Upper lobe of left lung (tissue), 6 donors: Measurements from ENCODE around the gene ACTL7B. TPM values are rescaled to one million over a fixed set of nuclear protein-coding genes. Genes with fewer than 3 reads are reported as not detected.

Experiments
- ATAC-seq, 2 donors: fragments of 200-7000 bp; cut with Tn5 transposase; one replicate each; pipeline ENCODE4 v1.9.1; 2022; ENCODE audit warnings: mild to moderate bottlenecking in 2 of 2, moderate library complexity in 2 of 2; ENCODE audit not compliant: low FRiP score in 2 of 2
- DNase-seq, 2 donors: peaks; one replicate each; pipeline ENCODE4 v3.0.0-alpha.2; 2019 to 2020
- H3K27ac ChIP-seq, 4 donors: fragments of 200-600 bp; sonication (generic); one replicate each; pipeline ENCODE4 v1.5.1; 2016 to 2019
- H3K27me3 ChIP-seq, 4 donors: fragments of 200-600 bp; sonication (generic); one replicate each; pipeline ENCODE4 v1.5.1; 2017 to 2019
- H3K36me3 ChIP-seq, 4 donors: fragments of 200-600 bp; sonication (generic); one replicate each; pipeline ENCODE4 v1.5.1; 2016 to 2019
- H3K4me1 ChIP-seq, 4 donors: fragments of 200-600 bp; sonication (generic); one replicate each; pipeline ENCODE4 v1.5.1; 2018 to 2019
- H3K4me3 ChIP-seq, 4 donors: fragments of 200-600 bp; sonication (generic); one replicate each; pipeline ENCODE4 v1.5.1; 2017 to 2019; ENCODE audit warnings: mild to moderate bottlenecking in 2 of 4, moderate library complexity in 1 of 4
- H3K9me3 ChIP-seq, 4 donors: fragments of 200-600 bp; sonication (generic); one replicate each; pipeline ENCODE4 v1.5.1; 2018 to 2019
- EP300 ChIP-seq, 4 donors: sonication (generic); formaldehyde crosslinking; IDR thresholded peaks; one replicate each; pipeline ENCODE4 v1.5.1; 2017; ENCODE audit warnings: antibody characterized with exemption in 4 of 4, control low read depth in 2 of 4
- POLR2A ChIP-seq, 4 donors: fragments of 450-650 bp; IDR thresholded peaks; one replicate each; pipeline ENCODE4 v1.5.1; 2016 to 2017; ENCODE audit warnings: antibody characterized with exemption in 4 of 4, mild to moderate bottlenecking in 2 of 4
- POLR2AphosphoS5 ChIP-seq, 2 donors: sonication (generic); formaldehyde crosslinking; IDR thresholded peaks; one replicate each; pipeline ENCODE4 v1.5.1; 2017; ENCODE audit warnings: antibody characterized with exemption in 2 of 2
- WGBS, 2 donors: methylation state at CpG; one replicate each; pipeline ENCODE4 v1.1.5; 2017 to 2018; 5-methylcytosine and 5-hydroxymethylcytosine counted together
- total RNA-seq, 6 donors: library from RNA; depleted of rRNA in 4 of 6; stranded (reverse); fragments of >200 nt in 4 of 6; gene quantifications; one replicate each; pipeline versions ENCODE4 v1.1.0 to v1.2.1, GENCODE V29; 2016 to 2021
- TF ChIP-seq, protein P1 (sequence below), 6 experiments: fragments of 450-650 bp in 4 of 6; fragments of 200-600 bp in 2 of 6; sonication (generic) in 2 of 6; IDR thresholded peaks; one replicate each; pipeline ENCODE4 v1.5.1; 2016 to 2019; ENCODE audit warnings: antibody characterized with exemption in 6 of 6
- donor health status: DM: no; HTN: no; CAD: no; lungs with moderate emphysema.
- donor health status: DM: no; HTN: yes; CAD: no; lungs with severe emphysema.

The ACTL7B gene
- total RNA-seq, 6 donors from 2014 or later: 0.30 TPM; not detected in 5

DNA sequence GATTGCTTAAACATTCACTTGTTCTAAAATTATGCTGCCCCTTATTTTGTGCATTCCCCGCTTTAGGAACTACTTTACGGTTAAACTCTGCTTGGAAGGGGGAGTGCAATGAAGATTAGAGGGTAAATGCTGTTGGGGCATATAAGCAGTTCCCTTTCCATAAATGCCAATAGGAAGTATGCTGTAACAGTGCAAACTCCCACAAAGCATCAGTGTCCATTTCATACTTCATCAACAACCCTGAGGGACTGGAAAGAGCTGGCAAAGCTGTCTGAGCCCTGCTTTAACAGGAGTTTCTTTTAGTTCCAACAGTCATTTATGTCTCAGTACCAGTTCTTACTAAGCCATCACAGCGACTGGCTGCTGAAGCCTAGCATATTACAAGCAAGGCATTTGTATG, 8.1 kb upstream of the ACTL7B start:
- H3K27me3 ChIP-seq: no peaks in the 10 kb centered on the region
- TF ChIP-seq POLR2AphosphoS5 (IDR thresholded peaks at IDR 0.05): no peak
- TF ChIP-seq, protein P1, sequence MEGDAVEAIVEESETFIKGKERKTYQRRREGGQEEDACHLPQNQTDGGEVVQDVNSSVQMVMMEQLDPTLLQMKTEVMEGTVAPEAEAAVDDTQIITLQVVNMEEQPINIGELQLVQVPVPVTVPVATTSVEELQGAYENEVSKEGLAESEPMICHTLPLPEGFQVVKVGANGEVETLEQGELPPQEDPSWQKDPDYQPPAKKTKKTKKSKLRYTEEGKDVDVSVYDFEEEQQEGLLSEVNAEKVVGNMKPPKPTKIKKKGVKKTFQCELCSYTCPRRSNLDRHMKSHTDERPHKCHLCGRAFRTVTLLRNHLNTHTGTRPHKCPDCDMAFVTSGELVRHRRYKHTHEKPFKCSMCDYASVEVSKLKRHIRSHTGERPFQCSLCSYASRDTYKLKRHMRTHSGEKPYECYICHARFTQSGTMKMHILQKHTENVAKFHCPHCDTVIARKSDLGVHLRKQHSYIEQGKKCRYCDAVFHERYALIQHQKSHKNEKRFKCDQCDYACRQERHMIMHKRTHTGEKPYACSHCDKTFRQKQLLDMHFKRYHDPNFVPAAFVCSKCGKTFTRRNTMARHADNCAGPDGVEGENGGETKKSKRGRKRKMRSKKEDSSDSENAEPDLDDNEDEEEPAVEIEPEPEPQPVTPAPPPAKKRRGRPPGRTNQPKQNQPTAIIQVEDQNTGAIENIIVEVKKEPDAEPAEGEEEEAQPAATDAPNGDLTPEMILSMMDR (IDR thresholded peaks at IDR 0.05): no peak
- no peak for TF ChIP-seq POLR2A (IDR thresholded peaks at IDR 0.05)
- no peak for TF ChIP-seq EP300 (IDR thresholded peaks at IDR 0.05)
- peaks cover 0 to 8% (median 3%) of the 10 kb centered on the region in 4 donors for H3K36me3 ChIP-seq
- DNase-seq (no peak), ATAC-seq (no peak)
- H3K9me3 ChIP-seq: no peaks in the 10 kb centered on the region
- no peak overlapping the region for H3K4me3 ChIP-seq
- WGBS, 2 donors: 82 to 95% methylated on average over 3 of the region's 3 CpGs
- H3K4me1 ChIP-seq: no peaks in the 10 kb centered on the region
- no peak overlapping the region for H3K27ac ChIP-seq

GRCh38 chr9:108861997-108862396, 6.2 kb upstream of the ACTL7B start, which contains the start of gene ACTL7A:
Gene ACTL7A (plus strand): TSS chr9:108862266. CDS start chr9:108862323, 57 bp downstream.
- Histone ChIP-seq H3K4me1 (no peaks in the 10 kb centered on the region), H3K27ac (peak within 1 kb of the TSS in 2 of 4 donors; percentile 26 to 61), H3K9me3 (no peaks in the 10 kb centered on the region), H3K36me3 (no peaks in the 10 kb centered on the region), H3K27me3 (no peaks in the 10 kb centered on the region), H3K4me3 (no peak within 1 kb of the TSS)
- WGBS, 2 donors: 92 to 97% methylated on average over 2 to 3 of the region's 3 CpGs
- TF ChIP-seq EP300 (IDR thresholded peaks at IDR 0.05) (no peak), POLR2A (IDR thresholded peaks at IDR 0.05) (no peak), POLR2AphosphoS5 (IDR thresholded peaks at IDR 0.05) (no peak)
- TF ChIP-seq, protein P1 (IDR thresholded peaks at IDR 0.05): no peak
- DNase-seq: no peak
- no peak for ATAC-seq

GRCh38 chr9:108861464-108861863, 5.7 kb upstream of the ACTL7B start:
- H3K4me3 ChIP-seq: no peak overlapping the region
- peak in 1 of 2 donors; percentile 50 for ATAC-seq
- H3K27ac ChIP-seq: peak overlapping the region in 2 of 4 donors; percentile 26 to 61
- WGBS, 2 donors: 54 to 61% methylated on average over 7 of the region's 7 CpGs
- peak in 1 of 2 donors; percentile 65 for DNase-seq
- H3K27me3 ChIP-seq: no peaks in the 10 kb centered on the region
- no peaks in the 10 kb centered on the region for H3K9me3 ChIP-seq
- no peaks in the 10 kb centered on the region for H3K36me3 ChIP-seq
- no peaks in the 10 kb centered on the region for H3K4me1 ChIP-seq
- TF ChIP-seq, protein P1 (IDR thresholded peaks at IDR 0.05): no peak
- no peak for TF ChIP-seq POLR2A (IDR thresholded peaks at IDR 0.05)
- no peak for TF ChIP-seq POLR2AphosphoS5 (IDR thresholded peaks at IDR 0.05)
- TF ChIP-seq EP300 (IDR thresholded peaks at IDR 0.05): no peak

DNA sequence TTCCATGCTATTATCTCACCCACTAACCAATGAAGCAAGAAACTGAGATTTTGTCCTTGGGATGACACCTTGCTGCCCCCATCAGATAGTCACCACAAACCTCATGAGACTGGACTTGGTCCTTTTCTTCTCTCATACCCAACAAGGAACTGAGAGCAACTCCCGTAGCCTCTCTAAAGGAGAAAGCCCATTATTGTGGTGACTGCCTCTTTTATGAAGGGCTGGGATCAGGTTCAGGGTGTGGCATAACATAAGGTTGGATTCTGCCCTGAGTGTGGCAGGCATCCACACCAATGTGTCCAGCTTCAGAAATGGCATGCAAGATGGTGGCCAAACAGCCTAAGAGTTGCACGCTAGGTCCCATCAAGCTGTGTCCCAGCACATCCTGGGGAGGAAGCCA, 5.0 kb upstream of the ACTL7B start:
- TF ChIP-seq, protein P1 (IDR thresholded peaks at IDR 0.05): no peak
- TF ChIP-seq EP300 (IDR thresholded peaks at IDR 0.05) (no peak), POLR2A (IDR thresholded peaks at IDR 0.05) (no peak), POLR2AphosphoS5 (IDR thresholded peaks at IDR 0.05) (no peak)
- H3K4me1 ChIP-seq: no peaks in the 10 kb centered on the region
- 85 to 90% methylated on average over 2 of the region's 2 CpGs for WGBS, 2 donors
- no peak overlapping the region for H3K4me3 ChIP-seq
- ATAC-seq: no peak
- peak overlapping the region in 2 of 4 donors; percentile 26 to 54 for H3K27ac ChIP-seq
- H3K27me3 ChIP-seq: no peaks in the 10 kb centered on the region
- no peaks in the 10 kb centered on the region for H3K9me3 ChIP-seq
- no peak for DNase-seq
- no peaks in the 10 kb centered on the region for H3K36me3 ChIP-seq

DNA sequence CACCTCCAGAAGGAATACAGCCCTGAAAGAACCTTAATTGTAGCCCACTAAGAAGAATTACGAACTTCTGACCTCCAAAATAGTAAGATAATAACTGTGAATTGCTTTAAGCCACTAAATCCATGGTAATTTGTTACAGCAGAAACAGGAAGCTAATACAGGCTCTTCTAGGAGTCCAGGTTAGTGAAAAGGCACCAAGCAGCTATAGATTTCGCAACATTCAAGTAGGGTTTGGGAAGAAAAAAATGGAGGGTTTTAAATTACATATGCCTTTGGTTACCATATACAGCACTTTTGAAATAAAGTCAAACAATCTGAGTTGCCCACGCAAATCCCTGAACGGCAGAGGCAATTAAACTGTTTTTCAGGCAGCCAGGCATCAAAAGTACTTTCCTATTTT, 4.6 kb upstream of the ACTL7B start:
- Histone ChIP-seq H3K27me3 (no peaks in the 10 kb centered on the region), H3K9me3 (no peaks in the 10 kb centered on the region), H3K4me1 (no peaks in the 10 kb centered on the region), H3K27ac (no peak overlapping the region), H3K36me3 (no peaks in the 10 kb centered on the region), H3K4me3 (no peak overlapping the region)
- TF ChIP-seq POLR2AphosphoS5 (IDR thresholded peaks at IDR 0.05) (no peak), POLR2A (IDR thresholded peaks at IDR 0.05) (no peak), EP300 (IDR thresholded peaks at IDR 0.05) (no peak)
- TF ChIP-seq, protein P1 (IDR thresholded peaks at IDR 0.05): no peak
- WGBS, 2 donors: 90 to 93% methylated on average over 4 of the region's 4 CpGs
- ATAC-seq (no peak), DNase-seq (no peak)
